HTR-8/SVneo (cell line): ENCODE measurements around the gene CBX1.

Experiments used
- DNase-seq: peaks from one replicate; pipeline ENCODE4 v3.0.0; 2011; ENCODE audit warnings: low spot score, mixed read lengths; ENCODE audit not compliant: insufficient read length
- FAIRE-seq: peaks from 2 replicates; lab custom pipeline; 2011; peaks lifted over from hg19 to GRCh38; lab: Jason Lieb, UNC

CBX1 gene

DNA sequence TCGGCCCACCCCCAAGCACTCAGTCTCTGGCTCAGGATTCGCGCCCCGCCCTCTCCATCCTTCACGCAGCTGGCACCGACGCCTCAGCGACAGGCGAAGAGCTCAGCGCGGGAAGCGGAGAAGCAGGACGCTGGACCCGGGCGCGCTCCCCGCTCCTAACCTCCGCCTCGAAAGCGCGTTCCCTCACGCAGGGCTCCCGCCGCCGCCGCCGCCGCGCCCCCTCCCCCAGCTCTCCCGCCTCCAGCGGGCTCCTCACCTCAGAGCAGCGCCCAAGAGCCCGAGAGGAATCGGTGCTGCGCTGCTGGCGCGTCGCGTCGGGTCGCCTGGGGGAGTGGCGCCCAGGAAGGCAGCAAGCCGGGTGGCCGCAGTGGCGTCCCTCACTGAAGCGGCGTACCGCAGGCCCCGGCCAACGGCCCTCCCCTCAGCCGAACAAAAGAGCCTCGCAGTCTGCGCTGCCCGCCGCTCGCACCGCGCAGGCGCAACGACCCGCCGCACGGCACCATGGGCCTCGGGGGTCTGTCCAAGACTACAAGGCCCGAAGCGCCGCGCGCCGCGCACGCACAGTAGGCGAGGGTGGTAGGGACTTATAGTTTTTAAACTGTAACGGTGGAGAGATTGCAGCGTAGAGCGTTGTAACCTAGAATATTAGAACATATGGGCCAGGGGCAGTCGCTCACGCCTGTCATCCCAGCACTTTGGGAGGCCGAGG lies at the start of gene CBX1:
Gene CBX1, minus strand, starts transcription at position 467 of the 709 bp plus-strand sequence. CDS start 24,474 bp downstream, outside the sequence.
- peak; percentile 81 for FAIRE-seq
- peak; percentile 98 for DNase-seq

DNA sequence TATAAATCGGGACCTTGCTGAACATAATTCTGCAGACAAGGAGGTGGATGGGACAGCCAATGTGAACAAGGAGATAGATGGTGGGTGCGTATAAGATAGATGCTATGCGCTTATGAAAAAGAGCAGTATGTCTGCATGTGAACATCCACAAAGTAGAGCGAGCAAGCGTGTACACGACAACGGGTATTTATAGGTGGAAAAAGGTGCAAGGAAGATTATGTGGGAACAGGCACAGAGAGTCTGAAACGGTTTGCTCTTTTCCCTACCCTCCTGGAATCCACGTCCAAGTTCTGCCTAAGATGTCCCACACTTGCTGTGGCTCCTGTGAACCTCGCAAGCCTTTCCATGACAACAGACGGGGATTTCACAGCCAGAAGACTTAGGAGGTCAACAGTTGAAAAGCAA lies 49.3 kb upstream of the CBX1 start:
- FAIRE-seq, result peak; percentile 52

DNA sequence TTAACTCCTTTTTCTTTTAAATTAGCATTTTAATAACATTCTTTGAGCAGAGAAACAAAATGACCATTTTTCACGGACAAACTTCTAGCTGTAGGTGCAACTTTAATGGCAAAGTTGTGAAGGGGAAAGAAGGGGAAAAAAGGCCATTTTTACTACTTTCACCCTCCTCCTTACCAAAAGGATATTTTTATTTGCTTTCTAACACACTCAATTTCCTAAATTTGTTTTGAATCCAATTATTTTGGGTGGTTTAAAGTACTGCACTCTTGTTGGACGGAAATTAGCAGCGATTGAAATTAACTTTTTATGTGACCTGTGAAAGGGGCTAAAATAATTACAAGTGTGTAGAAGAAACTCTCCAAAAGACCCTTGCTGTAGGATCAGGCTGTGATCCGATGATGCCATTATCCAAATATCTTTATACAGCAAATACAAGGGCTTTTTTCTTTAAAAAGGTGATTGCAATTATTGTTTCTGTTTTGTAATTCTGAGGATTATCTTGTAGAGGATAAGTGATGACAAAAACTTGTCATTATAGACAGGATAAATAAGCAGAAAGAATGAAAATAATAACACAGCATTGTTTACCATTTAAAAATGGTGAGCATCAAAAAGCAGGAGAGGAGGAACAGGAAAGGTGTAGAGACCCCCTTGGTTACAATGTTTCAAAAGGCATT lies 48.6 kb upstream of the CBX1 start:
- no peak for FAIRE-seq
- DNase-seq, result no peak

More for the DNA sequence above, 49.3 kb upstream of the CBX1 start:
- DNase-seq, result no peak

DNA sequence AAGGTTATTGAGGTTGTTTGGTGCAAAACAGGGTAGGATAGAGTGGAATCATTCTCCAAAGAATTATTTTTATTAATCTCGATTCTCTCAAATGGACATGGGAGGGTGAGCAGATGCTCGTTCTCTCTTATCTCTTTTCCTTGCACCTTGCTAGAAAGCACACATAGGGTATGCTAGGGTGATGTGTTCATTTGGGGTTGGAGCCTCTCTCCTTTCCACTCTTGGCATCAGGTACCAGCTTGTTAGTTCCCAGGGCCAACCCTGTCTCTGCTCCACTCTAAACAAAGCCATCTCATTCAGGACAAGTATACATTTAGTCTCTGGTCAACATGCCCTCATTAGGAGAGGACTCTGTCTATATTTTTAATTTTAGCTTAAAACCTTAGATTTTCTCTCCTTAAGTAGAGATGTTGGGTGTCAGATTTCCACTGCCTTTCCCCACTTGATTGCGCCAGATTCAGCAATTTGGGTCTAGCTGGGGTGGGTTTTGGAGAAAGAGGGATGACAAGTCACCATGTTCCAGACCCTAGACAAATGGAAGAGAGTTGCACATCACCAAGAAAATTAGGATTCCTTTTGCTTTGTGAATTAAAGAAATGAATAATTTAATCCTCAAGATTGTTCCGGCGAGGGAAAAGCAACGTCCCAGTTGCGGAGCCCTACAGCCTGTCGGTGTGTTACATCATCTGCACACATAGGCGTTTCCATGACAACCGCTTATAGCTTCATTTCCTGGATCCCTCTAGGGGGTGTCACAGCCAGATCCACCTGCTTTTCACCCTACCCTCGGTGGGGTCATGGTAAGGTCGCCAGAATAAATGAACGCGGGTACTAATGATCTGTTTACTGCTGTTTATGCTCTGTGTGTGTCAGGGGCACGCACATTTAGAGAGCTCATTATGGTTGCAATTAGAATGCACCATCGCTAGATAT lies 47.8 kb upstream of the CBX1 start:
- no peak for FAIRE-seq
- no peak for DNase-seq

DNA sequence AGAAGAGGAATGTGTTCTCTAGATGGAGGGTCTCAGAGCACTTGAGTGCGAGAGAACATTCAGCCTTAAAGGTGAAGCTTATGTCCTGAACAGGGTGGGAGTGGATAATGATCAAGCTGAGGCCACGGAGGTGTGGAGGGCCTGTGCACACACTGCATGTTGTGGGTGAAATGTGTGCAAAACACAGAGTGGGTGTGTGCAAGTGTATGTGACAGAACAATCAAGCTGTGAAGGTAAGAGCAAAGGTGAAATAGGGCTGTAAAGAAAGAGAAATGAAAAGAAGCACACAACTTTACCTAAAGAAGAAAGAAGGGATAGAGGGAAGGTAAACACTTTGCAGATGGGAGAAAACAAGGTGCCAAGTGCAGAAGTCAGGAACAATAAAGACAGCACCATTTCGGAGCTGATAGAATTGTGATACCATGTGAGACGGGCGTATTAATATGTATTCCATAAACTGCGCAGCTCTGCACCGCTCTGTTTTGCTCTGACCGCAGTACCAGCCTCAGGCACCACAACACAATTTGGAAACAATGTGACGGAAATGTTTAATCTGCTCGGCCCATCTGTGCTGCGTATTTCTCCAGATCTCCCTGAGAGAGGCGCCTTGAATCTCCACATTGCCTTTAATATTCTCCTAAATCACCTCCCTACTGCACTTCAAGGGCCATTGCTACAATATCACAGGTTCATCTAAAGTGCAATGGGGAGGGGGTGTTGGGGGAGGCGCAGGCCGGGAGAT lies 46.9 kb upstream of the CBX1 start:
- DNase-seq (no peak), FAIRE-seq (peak; percentile 89)

DNA sequence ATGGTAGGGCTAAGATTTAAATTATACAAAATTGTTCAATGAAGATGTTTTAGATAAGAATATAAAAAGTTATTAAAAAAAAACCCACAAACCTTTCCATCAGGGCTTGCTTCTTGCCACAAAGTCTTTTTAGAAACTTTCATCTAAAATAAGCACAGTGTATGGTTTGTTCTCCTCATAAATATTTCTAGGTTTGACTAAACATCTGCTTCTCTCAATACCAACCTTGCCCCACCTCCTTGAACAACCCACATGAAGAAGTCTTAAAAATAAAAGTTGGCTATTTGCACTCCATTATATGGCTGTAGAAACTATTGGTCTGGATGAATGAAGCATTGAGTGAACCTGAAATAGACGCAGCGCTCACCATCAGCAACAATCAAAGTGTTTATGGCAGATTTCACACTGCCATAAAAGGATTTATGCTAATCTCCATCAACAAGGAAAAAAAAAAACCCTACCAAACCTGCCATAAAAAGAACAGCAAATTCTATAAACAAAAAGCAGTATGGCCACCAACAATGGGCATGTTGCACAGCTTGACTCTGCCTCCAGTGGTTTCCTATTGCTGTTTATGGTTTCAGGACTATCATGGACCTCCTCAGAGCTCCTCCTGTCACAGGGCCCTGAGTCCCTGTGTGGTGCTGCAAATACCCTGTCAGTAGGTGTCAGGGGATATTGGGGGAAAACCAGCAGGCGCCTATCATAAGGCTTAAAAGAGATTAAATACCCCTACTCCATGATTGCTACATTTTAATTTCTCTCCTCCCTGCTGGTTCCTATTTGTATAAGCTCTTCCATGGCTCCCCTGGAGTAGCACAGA lies 43.9 kb upstream of the CBX1 start:
- no peak for FAIRE-seq

DNA sequence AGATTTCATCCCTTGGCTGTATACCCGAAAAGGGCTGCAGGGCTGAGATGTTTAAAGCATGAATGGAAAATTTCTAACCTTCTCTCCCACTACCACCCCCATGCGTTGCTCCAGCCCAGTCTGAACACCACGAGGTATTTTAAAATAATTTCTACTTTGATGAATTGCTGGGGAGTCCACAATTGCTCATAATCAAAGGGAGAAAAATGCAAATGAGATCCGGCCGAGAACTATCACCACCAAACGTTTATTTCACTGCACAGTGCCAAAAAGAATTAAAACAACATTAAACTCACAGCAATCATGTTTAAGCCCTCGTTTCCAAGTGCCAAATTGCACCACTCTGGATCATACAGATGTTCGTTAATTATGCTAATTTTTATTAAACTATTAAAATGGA lies 43.0 kb upstream of the CBX1 start:
- DNase-seq, result no peak
- no peak for FAIRE-seq

More for the DNA sequence above, 43.9 kb upstream of the CBX1 start:
- DNase-seq, result no peak

DNA sequence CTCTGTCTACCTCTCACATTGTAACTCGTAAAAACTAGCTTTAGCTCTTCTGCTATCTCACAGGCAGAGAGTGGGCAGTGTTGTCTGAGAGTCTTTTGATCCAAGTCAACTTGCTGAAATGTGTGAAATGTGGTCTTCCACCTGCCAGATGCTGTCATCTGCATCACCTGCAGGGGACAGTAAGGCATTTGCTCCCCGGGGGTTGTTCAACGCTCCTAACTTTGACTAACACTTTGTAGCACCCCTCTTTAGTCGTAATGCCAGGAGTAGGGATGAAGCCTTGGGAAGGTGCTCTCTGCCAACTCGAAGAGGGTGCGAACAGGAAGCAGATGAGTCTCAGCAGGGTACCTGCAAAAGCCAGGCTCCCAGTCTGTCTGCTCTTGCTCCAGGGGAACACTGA lies 42.4 kb upstream of the CBX1 start:
- FAIRE-seq (no peak), DNase-seq (no peak)

DNA sequence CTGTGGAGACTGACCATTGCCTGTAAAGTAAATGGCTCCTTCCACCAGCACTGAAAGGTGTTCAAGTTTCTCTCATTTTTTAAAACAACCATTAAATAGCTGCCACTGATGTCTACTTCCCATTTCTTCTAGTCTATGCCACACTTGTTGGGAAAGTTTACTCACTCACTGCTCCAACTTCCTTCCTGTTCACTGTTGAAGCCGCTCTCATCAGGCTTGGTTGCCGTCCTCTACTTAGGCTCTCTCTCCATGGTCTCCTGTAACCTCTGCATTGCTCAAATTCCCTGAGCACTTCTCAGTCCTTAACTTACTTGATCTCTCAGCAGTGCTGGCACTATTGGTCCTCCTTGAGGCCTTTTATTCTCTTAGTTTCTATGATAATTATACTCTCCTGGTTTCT lies 38.7 kb upstream of the CBX1 start:
- no peak for DNase-seq

DNA sequence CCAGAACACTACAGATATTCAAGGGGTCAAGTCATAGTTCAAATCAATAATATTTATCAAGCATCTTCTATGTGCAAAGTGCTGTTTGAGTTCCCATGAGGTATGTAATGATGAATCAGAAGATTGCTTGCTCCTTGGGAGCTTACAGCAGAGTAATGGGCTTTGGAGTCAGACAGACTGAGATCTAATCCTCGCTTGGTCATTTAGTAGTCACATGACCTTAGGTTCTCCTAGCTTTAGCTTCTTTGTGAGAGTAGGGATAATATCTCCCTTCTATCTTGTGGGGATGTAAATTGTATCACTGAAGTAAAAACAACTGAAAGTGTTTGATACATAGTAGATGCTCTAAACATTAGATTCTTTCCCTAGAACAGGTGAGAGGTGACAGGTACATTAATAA lies 36.4 kb upstream of the CBX1 start:
- DNase-seq (no peak), FAIRE-seq (peak; percentile 60)

More for the DNA sequence above, 38.7 kb upstream of the CBX1 start:
- FAIRE-seq, result no peak

DNA sequence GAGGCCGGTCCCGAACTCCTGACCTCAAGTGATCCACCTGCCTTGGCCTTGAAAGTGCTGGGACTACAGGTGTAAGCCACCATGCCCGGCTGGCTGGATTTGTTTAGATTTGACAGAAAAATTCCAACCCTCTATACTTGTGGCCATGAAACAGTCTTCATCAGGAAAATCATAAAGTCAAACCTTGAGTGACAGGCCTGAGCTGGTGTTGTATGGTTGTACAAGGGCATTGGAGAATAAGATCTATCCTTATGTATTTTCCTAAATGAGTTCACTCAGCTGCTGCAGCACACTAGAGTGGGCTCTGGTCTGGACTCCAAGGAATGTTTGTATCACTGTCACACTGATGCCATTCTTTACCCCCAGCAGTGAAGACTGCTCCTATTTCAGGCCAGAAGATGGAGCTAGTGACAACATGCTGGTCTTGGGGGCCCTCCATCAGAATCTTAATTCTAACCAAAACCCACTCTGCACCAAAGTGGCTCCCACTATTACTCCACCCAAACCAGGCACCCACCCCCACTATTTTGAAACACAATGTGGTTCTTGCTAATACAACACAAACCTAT lies 33.7 kb upstream of the CBX1 start:
- FAIRE-seq (peak; percentile 78), DNase-seq (peak; percentile 54)

DNA sequence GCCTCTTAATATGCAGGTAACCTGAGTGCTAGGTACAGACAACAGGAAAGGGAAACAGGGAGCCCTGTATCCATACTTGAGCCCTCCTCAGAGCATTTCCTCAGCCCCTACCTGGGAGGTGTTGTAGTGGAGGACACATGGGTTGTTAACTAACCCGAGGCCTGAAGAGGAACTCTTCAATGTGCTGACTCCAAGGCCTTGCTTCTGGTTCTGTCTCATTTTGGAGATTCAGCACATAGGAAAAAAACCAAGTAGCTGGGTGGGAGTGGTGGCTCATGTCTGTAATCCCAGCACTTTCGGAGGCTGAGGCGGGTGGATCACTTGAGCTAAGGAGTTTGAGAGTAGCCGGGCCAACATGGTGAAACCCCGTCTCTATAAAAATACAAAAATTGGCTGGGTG lies 31.1 kb upstream of the CBX1 start:
- FAIRE-seq (no peak), DNase-seq (no peak)

DNA sequence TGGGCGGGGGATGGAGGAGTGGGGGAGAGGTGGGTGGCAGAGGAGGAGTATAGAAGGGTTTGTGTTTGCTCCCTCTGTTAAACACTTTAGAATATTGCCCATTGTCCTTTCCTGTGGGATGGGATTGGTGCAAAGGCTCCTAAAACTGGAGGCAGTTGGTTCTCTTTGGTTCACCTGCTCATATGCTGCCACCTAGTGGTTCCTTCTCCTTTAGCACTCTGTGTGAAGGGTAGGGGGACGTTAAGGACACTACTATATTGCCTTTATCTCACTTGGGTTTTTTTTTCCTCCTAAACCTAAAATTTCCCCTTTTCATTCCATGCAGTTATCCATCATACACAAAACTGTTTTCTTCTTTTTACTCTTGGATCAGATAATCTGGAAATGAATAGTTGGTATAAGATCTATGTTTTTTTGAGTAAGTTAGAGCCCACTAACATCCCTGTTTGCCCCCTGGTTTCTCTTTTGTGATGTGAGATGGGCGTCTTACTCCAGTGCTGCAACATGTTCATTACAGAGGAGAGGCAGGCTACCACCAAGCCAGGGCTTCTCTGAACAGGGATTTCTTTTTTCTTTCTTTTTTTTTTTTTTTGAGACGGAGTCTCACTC lies 30.0 kb upstream of the CBX1 start:
- FAIRE-seq (peak; percentile 87), DNase-seq (peak; percentile 91)

DNA sequence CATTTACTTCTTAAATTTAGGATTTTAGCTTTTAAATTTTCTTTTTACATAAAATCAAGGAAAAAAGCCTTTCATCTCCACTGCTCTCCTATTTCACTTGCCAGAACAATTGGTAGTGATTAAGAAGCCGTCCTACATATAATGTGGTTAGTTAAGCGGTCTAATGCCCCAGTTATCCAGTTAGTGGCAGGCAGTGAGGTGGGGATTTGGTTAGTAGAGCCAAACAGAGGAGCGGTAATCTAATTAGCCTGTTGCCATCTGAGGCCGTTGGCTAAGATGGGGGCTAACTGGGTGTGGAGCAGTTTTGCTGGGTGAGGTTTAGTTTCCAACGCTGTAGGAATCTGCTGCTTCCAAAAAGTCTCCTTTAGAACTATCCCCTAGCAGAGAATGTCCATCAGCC lies 28.7 kb upstream of the CBX1 start:
- DNase-seq (no peak), FAIRE-seq (no peak)

DNA sequence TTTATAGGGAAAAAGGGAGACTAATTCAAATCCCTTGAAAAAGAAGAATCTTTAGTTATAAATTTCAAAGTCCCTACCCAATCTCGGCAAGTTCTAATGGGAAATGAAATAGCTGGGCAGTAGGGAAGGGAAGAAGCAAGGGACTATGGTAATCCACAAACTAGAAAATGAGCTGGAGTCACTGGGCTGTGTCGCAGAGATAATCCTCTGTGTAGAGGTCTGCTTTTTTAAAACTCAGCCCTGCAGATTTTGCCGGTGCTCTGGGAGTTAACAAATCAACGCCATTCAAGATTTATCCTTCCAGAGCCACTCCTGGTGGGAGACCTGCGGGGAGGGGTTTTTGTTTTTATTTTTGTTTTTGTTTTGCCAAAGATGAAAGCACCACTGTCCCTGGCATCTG lies 27.1 kb upstream of the CBX1 start:
- FAIRE-seq (no peak), DNase-seq (no peak)

DNA sequence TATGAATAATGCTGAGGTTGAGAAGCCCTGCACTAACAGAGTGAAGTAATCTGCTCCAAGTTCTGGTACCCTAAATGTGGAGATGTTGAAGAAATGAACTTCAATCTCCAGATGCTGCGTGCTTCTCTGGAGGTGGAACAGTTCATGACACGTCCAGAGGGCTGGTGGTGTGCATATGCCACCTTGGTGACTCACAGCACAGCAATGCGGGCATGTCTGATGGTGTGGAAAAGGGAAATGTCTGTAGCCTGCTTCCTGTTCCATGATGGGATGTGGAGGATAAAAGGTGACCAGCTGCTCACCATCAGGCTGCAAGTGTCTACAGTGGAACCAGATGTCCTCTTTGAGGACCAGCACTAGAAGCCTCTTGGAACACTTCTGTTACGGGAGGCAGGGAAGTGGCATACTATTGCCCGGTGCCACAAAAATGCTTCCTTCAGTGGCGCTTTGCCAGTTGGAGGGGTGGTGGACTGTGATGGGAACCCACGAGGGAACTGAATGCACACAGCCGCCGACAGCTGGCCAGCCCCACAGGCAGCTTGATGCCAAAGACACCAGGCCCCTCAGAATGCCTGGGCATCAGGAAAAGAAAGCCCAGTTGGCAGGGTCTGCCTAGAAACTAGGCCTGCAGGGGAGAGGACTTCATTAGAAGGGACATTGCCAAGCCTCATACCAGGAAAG lies 26.2 kb upstream of the CBX1 start:
- DNase-seq, result peak; percentile 73
- peak; percentile 95 for FAIRE-seq

DNA sequence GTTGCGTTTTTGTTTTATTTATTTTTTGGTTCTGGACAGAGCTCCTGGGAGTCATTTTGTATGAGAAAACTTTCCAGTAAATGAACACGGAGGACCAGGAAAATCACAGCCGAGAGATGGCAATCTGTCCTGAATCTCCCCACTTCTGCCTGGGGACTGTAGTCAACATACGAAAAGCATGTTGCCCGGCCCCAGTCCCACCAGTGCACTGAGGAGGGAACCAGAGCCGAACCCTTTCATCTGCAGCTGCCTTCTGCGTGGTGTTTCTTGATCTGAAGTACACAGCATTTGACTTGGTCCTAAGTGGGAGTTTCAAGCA lies 25.2 kb upstream of the CBX1 start:
- DNase-seq (no peak), FAIRE-seq (no peak)
